ACHN (cell line): ENCODE results near the gene SLC27A5.
A peak's percentile ranks its signal among the peaks of the same experiment; 100 is the strongest.
"Not testable (repeated sequence)": the region's sequence is repeated elsewhere in the genome, so short reads cannot be mapped to it uniquely, and the experiment has no call there.

ENCODE experiments used
- DNase-seq: peaks from one replicate; pipeline ENCODE4 v3.0.0-alpha.2; 2015
- in situ Hi-C: cut with HindIII; loops from 2 replicates; pipeline ENCODE4 v1.10.0; 2017; ENCODE audit warnings: low sequenced_read_pairs, low pct_ligation_motif_present, low pct_unique_long_range_greater_than_20kb

The SLC27A5 gene

GRCh38 chr19:58510084-58510862 lies 1.5 kb downstream of the SLC27A5 start:
- no peak for DNase-seq
- in situ Hi-C loops = no loop called here

- DNase-seq = no peak
- in situ Hi-C loops = no loop called here
Observed at GRCh38 chr19:58509731-58510083, 2.1 kb downstream of the SLC27A5 start.

GRCh38 chr19:58507602-58508223 lies 4.1 kb downstream of the SLC27A5 start:
- in situ Hi-C loops, DNase-seq: not testable (repeated sequence)

- in situ Hi-C loops = no loop called here
Observed at GRCh38 chr19:58500242-58500641, 11.6 kb downstream of the SLC27A5 start.

GRCh38 chr19:58499021-58499927 lies 12.5 kb downstream of the SLC27A5 start:
- in situ Hi-C loops = no loop called here
- DNase-seq = peak; percentile 97

More at GRCh38 chr19:58500242-58500641, 11.6 kb downstream of the SLC27A5 start:
- DNase-seq = no peak

- DNase-seq = no peak
- in situ Hi-C loops = no loop called here
Observed at GRCh38 chr19:58498316-58499020, 13.3 kb downstream of the SLC27A5 start.

GRCh38 chr19:58497634-58498170 lies 14.1 kb downstream of the SLC27A5 start:
- no peak for DNase-seq
- in situ Hi-C loops = no loop called here

- in situ Hi-C loops = no loop called here
- no peak for DNase-seq
Observed at GRCh38 chr19:58492265-58492664, 19.5 kb downstream of the SLC27A5 start.

- no peak for DNase-seq
- in situ Hi-C loops = no loop called here
Observed at GRCh38 chr19:58491393-58491792, 20.4 kb downstream of the SLC27A5 start.

GRCh38 chr19:58484349-58484748 lies 27.4 kb downstream of the SLC27A5 start:
- in situ Hi-C loops = not testable (repeated sequence)
- peak; percentile 10 for DNase-seq

GRCh38 chr19:58483776-58484175 lies 28.0 kb downstream of the SLC27A5 start:
- DNase-seq = no peak
- in situ Hi-C loops = no loop called here

- no peak for DNase-seq
- in situ Hi-C loops = no loop called here
Observed at GRCh38 chr19:58482372-58482771, 29.4 kb downstream of the SLC27A5 start.

- in situ Hi-C loops = no loop called here
- no peak for DNase-seq
Observed at GRCh38 chr19:58480831-58481230, 31.0 kb downstream of the SLC27A5 start.

- in situ Hi-C loops = no loop called here
- no peak for DNase-seq
Observed at GRCh38 chr19:58480481-58480830, 31.3 kb downstream of the SLC27A5 start.

- DNase-seq = no peak
- in situ Hi-C loops = no loop called here
Observed at GRCh38 chr19:58479736-58480480, 31.9 kb downstream of the SLC27A5 start.

GRCh38 chr19:58479303-58479702 lies 32.5 kb downstream of the SLC27A5 start:
- in situ Hi-C loops = no loop called here

GRCh38 chr19:58477871-58478270 lies 33.9 kb downstream of the SLC27A5 start:
- in situ Hi-C loops = no loop called here
- no peak for DNase-seq

More at GRCh38 chr19:58479303-58479702, 32.5 kb downstream of the SLC27A5 start:
- DNase-seq = no peak

GRCh38 chr19:58477130-58477529 lies 34.7 kb downstream of the SLC27A5 start:
- in situ Hi-C loops = no loop called here
- no peak for DNase-seq
